ENCODE data around the gene PPP1R14C. TPM values are rescaled to one million over a fixed set of nuclear protein-coding genes. Genes with fewer than 3 reads are reported as not detected.

PPP1R14C gene
- total RNA-seq, 1 donor from 2014 or later, result 18.3 TPM

DNA sequence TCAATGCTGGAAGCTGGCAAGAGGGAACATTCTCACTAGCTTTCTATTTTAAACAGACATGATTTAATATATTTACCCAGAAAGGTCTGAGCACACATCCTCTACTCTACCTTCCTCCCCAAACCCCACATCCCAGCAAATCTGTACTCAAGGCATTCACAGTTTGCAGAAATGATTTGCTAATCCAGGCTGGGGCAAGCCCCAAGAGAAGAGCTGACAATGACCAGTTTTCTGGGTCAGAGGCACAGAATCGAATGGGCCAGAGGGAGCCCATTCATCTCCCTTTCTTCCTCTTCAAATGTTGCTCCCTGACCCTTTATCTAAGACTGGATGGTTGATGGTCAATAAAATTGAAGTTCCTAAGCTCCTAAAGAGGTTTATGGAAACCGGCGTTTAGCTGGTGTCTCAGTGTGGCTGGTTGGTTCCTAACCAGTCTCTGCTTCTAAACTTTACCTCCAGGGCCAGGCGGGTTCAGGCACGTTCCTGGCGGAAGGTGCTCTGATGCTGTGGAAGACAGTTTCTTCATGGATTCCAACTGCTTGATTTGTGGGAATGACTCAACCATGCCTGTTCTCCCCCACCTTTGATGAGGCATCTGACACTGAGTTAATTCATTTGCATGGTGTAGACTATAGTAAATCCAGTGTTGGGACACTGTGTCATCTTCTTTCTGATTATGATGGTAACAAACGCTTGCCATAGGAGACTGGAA is 129.6 kb downstream of the PPP1R14C start:
- no peak for DNase-seq

DNA sequence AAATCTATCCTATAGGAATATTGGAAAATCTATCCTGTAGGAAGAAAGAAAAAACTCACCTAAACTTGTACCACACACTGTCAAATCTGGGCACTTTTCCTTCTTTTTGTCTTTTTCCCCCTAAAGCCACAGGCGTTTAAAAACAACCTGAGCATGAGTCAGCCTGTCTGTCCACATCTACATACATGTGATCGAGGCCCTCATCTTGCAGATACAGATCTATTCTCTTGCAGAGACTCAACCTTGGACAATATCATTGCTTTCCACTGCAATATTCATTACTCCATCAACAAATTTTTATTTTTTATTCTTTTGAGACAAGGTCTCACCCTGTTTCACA is 130.1 kb downstream of the PPP1R14C start:
- no peak for DNase-seq

DNA sequence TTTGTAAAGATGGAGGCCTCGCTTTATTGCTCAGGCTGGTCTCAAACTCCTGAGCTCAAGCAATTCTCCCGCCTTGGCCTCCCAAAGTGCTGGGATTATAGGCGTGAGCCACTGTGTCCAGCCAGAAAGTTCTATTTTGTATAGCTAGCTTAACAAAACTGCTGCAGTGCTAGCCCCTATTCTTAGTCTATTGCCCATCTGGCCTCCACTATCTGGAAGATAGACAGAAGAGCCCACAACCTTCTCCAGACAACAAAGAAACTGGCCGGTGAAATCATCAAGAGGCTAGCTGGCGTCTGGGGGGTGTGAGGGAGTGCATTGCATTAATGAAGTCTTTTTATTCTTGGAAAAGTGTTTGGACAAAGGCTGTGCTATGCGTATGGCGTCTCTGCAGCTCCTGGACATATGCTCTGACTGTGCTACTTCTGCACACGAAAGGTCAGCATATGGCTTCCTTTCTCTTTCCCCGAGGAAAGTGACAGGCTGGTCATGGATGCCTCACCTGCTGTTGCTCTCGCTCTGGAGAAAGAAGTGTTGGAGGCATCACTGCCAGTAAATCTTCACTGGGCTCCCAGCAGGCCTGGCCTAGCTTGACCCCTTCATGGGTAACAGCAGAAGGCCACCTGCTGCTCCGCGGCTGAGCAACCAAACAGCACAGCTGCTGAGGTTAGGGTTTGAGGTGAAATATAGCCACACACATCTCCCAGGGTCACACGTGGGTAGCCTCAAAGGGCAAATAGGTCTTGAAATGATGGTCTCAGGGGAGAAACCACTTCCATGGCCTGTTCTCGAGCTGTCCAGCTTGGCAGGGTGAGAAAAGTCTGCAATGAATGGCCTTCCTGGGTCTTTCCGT is 130.8 kb downstream of the PPP1R14C start:
- DNase-seq, result no peak

DNA sequence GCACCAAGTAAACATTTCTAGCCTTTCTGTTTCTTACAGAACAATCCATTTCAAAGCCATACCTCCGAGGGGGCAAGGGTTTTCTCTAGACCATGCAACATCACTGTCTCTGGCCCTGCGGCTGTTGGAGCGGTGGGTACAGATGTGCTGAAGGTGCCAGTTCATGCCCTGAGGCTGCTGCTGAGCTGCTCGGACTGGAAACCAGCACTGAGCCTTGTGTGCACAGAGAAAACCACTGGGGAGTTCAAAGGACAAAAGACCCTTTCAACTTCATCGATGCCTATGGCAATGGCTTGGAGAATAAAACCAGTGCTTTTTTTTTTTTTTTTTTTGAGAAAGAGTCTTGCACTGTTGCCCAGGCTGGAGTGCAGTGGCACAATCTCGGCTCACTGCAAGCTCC is 132.6 kb downstream of the PPP1R14C start:
- no peak for DNase-seq

DNA sequence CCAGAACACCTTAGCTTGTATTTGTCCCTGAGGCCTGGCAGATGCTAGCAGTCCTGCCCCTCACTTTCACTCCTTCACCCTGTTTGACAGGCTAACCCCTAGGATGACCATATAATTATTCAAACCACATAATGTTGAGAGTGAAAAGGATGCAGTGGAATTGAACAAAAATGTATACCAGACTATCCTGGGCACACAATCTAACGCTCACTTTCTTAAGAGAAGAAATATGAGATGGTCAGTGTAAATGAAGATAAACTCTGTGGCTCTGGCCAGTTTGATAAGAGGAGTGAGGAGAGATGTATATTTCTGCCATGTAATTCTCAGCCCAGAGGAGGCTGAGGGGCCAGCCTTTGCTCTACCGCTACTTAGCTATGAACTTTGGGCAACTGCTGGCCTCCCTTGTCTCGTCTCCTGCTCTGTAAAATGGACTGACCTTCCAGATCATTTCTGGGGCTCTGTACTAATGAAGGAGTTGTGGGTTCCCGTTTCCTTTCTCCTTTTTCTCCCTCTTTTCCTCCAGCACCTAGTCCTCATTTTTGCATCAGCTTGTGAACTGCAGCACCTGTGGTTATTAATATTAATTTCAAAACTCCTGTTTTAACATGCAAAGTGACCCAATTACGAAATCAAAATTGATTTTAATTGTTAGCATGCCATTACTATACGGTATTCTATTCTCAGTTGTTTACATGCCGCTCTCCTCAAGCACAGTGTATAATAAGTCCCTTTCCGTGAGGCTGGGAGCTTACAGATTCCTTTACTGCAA is 133.5 kb downstream of the PPP1R14C start:
- no peak for DNase-seq

DNA sequence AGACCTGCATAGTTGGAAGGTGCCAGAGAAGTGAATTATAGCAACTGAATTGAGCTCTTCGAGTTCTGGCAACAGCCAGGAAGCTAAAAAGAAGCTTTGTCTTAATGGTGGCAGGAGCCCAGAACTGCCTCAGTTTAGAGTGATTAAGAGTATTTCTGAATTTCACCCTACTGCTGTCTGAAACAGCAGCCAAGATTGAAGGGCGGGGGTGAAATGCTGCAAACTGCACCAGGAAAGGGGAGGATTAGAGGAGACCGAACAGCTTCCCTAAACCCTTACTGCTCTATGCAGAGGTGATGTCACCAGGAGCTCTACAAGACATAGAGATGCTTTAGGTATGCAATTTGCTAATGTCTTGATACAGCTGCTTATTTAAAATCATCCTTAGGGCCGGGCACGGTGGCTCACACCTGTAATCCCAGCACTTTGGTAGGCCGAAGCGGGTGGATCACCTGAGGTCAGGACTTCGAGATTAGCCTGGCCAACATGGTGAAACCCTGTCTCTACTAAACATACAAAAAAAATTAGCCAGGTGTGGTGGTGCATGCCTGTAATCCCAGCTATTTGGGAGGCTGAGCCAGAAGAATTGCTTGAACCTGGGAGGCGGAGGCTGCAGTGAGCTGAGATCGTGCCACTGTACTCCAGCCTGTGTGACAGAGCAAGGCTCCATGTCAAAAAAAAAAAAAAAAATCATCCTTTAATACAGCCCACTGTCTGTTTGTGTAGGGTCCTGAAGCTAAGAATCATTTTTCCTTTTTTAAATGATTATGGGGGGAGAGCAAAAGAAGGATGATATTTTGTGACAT is 134.3 kb downstream of the PPP1R14C start:
- no peak for DNase-seq

DNA sequence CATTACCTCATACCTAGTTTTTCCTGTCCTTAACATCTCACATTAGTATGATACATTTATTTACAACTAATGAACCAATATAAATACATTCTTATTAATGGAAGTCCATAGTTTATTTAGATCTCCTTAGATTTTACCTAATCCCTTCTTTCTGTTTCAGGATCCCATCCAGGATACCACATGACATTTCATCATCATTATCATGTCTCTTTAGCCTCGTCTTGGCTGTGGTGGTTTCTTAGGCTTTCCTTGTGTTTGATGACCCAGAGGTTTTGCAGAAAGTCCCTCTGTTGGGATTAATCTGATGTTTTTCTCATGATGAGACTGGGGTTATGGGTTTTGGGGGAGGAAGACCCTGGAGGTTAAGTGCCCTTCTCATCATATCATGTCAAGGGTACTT is 136.7 kb downstream of the PPP1R14C start:
- no peak for DNase-seq

DNA sequence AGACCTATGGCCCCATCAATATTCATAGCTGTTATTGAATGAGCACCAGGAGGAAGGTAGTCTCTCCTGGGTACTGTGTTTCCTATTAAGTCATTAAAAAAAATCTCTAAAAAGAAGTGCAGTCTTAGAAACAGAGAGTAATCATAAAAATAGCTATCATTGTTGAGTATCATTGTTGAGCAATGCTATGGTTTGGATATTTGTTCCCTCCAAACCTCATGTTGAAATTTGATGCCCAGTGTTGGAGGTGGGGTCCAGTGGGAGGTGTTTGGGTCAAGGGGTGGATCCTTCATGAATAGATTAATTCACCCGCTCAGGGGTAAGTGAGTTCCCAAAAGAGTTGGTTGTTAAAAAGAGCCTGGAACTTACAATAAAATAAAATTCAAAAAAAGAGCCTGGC is 137.9 kb downstream of the PPP1R14C start:
- no peak for DNase-seq

DNA sequence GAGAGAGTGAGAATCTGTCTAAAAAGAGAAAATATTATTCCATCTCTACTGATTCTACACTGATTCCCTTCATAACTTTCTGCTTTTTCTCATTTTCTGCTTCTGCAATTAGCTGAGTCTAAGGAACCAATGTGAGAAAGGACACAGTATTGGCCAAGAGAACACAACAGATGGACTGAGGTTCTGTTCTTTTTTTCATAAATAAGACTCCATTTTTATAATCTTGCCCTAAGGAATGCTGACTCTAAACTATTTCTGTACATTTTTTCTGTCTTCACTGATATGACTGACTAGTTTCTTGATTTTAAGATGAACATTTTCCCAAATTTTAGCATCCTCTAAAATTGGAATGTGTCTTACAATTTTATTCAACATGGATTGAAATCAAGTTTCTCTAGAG is 138.9 kb downstream of the PPP1R14C start:
- DNase-seq, result no peak

DNA sequence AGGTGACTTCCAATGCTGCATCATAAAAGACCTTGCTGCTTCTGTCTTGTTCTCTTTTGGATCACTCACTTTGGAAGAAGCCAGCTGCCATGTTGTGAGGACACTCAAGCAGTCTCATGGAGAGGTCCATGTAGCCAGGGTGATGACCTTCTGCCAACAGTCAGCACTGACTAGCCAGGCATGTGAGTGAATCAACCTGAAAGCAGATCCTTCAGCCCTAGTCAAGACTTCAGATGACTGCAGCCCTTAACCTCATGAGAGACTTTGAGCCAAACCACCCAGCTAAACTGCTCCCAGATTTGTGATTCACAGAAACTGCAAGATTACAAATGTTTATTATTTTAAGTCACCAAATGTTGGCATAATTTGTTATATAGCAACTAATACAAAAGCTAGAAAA is 140.0 kb downstream of the PPP1R14C start:
- DNase-seq, result no peak

DNA sequence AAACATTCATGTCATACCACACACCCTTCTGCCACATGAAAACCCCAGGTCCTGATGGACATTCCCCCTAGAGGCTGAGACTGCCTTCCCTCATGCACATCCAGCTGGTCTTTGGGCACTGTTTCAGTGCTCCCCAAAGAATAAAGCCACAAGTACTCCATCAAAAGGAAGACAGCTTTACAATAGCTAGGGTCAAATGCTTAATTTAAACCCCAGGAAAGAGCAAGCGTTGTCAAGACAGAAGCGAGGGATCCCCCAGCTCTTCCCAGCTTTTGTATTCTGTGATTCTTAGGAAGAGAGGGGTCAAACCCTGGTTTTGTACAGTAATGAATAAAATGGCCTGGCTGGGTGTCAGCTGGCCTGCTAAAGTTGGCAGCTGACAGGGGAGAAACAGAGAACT is 143.6 kb downstream of the PPP1R14C start:
- no peak for DNase-seq

DNA sequence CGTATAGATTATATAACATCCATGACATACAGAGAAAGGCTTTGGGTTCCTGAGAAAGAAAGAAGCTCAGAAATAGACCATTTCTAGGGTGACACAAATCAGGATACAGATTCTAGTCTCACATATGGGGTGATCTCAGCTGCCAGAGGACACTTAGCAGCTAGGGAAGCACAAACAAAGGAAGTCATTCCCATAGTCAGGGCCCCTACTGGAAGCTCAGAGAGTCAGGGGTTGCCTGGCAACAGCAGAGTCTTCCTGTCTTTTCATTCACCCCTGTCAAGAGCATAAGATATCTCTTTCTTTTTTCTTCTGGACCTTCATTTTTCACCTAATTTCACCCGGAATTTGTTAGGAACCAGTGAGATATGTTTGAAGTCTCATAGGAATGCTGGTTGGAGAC is 144.1 kb downstream of the PPP1R14C start:
- DNase-seq, result no peak

DNA sequence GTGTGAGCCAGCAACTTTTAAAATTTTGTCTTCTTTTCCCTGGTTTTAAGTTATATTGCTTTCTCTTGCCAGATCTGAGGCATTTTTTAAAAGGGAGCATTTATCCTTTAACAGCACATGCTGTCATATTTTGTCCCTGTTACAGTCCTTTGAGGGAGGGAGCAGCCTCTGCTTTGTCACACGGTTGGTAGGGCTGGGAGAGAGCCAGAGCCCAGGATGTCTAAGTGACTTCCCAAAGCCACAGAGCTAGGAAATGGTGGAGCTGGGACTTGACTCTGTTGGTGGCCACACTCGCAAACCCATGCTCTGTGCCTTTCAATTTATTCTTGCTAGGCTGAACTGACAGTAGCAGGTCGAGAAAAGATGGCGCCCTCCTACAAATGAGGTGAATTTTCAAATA is 145.6 kb downstream of the PPP1R14C start:
- DNase-seq, result no peak

DNA sequence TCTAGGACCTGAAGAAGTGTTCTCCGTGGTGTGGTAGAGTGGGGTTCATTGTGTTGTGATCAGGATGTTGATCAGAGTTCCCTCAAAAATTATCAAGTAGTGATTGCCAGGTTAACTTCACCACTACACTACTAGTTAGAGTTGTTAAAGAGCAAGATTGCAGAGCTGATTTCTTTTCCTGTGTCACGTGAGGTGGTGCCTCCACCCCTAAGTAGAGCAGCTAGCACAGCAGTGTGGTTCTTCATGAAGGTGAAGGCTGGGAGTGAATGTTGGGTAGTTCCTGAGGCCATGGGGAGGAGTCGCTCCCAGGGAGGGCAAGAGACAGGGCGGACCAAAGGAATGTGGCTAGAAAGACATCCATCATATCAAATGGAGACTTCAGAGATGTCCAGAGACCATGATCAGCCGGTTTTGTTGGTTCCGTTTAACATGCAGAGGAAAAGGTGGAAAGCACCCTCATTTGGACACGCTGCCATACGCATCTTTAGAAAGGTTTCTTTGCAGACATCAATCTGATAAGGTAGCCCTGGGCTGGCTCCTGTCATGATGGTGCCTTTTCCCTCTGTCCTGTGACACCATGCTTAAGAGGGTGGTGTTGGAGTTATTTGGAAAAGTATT is 146.7 kb downstream of the PPP1R14C start:
- DNase-seq, result no peak

DNA sequence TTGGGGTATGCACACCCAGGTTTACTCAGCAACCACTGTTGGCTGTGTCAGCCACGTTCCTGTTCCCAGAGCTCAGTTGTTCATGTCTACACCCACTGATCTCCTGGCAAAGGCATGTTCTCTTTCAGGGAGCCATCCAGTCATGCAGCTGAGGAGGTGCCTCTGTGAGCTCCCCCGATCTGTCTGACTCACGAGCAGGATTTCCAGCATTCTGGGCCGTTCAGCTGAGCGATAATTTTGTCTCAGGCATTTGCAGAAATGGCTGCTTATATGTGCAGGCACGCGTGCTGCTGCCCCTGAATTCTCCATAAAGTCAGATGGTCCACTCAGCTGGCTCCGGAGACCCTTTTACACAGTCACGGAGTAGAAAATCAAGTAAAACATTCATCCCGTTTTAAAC is 147.6 kb downstream of the PPP1R14C start:
- DNase-seq, result no peak

DNA sequence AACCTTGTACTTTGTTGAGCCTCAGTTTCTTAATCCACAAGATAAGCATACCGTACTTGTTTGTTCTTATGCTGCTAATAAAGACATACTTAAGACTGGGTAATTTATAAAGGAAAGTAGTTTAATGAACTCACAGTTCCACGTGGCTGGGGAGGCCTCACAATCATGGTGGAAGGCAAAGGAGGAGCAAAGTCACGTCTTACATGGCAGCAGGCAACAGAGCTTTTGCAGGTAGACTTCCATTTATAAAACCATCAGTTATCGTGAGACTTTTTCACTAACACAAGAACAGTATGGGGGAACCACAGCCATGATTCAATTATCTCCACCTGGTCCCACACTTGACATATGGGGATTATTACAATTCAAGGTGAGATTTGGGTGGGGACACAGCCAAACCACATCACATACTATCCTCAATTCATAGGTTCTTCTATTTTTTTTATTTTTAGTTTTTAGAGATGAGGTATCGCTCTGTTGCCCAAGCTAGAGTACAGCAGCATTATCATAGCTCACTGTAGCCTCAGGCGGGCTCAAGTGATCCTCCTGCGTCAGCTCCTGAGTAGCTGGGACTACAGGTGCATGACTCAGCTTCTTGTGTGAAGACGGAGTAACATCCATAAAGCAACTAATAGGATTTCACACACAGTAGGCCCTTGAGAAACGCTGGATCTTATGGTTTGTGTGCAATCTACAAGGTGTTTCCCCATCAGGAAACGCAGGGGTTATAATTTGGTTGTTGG is 149.3 kb downstream of the PPP1R14C start:
- no peak for DNase-seq

DNA sequence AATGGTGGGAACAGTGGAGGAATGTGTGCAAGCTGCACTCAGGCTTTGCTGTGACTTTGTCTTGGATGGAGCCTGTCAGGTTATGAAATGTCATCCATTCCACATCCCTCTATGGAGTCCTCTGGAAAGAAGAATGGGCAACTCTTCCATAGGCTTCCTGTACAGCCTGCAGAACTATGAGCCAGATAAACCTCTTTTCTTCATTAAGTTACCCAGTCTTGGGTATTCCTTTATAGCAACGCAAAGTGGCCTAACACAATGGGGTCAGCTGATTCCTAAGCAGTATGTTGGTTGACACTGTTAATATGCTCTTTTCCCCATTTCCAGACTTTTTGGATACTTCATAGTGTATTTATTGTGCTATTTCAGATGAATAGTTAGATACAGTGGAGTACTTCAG is 150.2 kb downstream of the PPP1R14C start:
- DNase-seq, result no peak

DNA sequence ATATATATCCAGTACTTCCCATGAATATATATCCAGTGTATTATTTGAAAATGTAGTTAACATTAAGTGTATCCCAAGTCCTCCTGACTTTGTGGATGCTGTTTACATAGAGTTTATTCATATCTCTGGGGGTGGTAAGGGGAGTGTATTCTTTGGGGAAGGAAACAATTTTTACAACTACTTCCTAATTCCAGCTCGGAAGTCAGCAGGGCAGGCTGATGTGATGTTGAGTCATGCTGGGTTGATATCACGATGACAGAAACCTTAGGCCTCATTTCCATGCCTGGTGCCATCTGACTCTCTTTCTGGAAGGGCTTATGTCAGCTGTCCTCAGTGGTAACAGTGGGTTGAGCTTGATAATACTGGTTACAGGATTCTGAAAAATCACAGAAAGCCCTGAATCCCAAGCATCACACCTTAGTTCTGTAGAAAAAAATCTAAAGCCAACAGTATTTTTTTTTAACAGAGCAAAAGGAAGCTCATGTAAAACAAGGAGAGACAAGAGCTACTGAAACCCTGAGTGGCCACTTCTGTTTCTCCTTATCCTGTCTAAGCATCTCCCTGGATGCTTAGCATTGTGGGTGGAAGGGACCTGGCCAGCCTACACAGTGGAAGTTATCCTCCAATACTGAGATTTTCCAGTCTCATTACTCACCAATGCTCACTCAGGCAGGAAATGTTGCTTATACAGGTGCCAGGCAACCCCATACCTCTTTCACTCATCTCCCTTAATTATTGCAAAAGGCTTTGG is 150.8 kb downstream of the PPP1R14C start:
- no peak for DNase-seq

DNA sequence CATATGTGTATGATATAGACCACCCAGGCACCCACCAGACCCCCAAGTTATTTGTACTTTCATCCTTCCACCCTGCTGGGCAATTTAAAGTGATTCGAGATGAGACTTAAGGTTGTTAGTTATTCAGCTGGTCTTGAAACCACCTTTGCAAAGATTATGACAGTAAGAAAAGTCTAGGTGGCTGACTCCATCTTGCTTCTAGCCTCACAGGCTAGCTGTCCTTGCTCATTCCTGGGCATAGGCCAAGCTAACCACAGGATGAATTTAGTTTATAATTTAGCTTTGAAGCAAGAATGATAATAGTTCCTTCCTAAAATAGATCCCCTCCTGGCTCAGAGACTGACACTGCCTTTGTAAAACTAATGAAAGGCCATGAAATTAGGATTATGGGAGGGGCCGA is 154.0 kb downstream of the PPP1R14C start:
- DNase-seq, result no peak

DNA sequence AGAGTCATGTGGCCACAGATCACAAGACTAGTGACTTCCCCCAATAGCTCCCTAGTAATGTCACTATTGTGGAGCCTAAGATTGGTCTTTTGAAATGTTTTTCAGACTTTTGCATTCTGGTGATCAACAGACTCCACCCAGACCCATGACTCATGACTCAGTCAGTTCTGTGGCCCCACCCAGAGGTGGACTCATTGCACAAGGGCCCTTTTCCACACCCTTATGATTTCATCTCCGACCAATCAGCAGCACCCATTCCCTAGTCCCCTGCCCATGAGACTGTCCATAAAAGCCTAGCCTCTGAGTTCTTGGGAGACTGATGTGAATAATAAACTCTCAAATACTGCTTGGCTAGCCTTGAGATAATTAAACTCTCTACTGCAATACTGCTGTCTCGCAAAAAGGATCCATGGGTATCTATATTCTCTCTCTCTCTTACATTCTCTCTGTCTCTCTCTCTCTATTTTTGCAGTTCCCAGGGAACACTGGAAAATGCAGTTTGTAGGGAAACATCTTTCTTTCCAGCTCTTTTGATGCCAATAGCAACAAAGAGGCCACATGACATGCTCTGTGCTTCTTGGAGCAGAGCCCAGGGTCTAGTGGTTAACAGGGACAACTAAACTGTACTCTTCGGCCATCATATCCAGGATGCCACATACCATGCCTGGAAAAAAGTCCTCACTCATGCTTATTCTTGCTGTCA is 154.6 kb downstream of the PPP1R14C start:
- DNase-seq, result no peak

Measured in skin of body (tissue), 2 donors.